ENCODE measurements around the gene ARHGDIA.

The ARHGDIA gene

DNA sequence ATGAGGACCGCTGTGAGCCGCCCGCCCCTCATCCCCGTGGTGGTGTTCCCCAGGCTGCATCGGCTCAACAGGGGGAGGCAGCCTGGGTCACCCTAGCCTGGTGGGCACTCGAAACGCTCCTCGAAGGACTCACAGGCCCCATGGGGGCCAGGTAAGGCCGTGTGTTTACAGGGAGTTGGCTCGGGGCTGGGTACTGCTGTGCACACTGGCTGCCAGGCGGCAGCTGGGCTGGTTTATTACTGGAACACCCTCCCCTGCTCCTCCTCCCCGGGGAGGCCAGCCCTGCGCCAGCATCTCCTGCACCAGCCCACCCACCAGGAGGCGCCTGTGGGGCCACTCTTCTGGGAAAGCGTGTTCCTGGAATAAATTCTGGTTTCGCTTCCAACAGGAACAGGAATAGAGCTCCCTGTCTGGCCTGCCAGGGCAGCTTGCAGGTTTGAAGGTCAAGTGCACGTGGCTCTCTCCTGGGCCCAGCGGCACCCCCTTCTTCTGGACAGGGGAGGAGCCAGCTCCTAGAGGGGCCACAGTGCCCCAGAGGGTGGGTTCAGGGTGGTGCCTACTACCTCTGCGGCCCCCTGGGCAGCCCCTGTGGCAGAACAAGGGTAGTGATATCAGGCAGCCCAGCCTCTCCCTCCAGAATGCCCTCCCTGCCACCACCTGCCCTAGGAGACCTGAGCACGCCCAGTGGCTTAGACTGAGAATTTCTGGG, 49.4 kb downstream of the ARHGDIA start:
- DNase-seq (ENCODE audit: extremely low read depth, low read depth), result no peak
- TF ChIP-seq, protein P1, sequence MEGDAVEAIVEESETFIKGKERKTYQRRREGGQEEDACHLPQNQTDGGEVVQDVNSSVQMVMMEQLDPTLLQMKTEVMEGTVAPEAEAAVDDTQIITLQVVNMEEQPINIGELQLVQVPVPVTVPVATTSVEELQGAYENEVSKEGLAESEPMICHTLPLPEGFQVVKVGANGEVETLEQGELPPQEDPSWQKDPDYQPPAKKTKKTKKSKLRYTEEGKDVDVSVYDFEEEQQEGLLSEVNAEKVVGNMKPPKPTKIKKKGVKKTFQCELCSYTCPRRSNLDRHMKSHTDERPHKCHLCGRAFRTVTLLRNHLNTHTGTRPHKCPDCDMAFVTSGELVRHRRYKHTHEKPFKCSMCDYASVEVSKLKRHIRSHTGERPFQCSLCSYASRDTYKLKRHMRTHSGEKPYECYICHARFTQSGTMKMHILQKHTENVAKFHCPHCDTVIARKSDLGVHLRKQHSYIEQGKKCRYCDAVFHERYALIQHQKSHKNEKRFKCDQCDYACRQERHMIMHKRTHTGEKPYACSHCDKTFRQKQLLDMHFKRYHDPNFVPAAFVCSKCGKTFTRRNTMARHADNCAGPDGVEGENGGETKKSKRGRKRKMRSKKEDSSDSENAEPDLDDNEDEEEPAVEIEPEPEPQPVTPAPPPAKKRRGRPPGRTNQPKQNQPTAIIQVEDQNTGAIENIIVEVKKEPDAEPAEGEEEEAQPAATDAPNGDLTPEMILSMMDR (IDR thresholded peaks at IDR 0.05; ENCODE audit: low read depth, low read length), result peak; percentile 49

DNA sequence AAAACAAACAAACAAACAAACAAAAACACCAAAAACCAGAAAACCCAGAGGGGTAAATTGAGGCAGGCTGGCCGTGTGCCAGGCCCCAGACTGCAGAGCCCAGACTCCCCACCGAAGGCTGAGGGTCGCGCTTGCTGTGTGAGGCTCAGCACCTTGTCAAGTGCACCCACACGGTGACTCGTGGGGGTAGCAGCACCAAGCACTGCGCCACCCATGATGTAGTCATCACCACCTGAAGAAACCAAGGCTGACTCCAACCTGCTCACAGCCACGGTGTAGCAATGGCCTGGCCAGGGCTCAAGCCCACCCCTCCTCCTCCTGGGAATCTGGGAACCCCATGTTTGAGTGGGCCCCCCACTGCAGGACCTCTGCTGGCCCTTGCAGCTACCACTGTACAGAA, 50.0 kb downstream of the ARHGDIA start:
- TF ChIP-seq, protein P1 (IDR thresholded peaks at IDR 0.05; ENCODE audit: low read depth, low read length), result no peak
- DNase-seq (ENCODE audit: extremely low read depth, low read depth), result no peak

DNA sequence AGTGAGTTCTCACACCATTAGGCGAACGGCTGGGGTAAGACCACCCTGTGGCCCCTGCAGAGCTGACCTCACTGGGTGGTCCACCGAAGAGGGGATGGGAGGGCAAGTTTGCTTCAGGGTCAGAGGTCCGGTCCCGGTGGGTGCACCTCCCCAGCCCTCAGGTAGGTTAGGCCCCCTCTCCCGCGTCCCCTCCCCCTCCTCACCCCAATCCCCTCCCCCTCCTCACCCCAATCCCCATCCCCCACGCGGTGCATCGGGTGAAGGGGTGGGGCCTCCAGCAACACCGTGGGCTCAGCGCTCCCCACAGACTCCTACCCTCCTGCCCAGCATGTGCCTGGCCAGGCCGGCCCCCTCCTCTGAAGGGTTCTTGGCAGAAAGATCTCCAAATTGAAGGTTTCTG, 51.4 kb downstream of the ARHGDIA start:
- TF ChIP-seq, protein P1 (IDR thresholded peaks at IDR 0.05; ENCODE audit: low read depth, low read length), result no peak
- no peak for DNase-seq (ENCODE audit: extremely low read depth, low read depth)

DNA sequence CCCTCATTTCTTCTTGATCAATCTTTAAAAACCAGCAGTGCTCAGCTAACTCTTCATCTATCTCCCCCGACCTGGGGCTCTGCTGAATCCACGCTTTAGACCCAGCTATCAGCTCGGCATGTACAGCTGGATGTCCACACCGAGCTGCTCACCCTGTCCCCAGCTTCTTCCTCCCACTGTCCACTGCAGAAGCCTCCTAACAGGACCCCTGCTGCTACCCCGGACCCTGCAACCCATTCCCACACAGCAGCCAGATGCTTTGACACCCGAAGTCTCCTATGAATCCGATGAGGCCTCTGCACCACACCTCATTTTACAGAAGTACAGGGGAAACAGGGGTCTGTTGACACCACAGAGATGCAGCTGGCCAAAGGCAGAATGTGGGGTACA, 53.4 kb downstream of the ARHGDIA start:
- TF ChIP-seq, protein P1 (IDR thresholded peaks at IDR 0.05; ENCODE audit: low read depth, low read length), result no peak
- DNase-seq (ENCODE audit: extremely low read depth, low read depth), result no peak

All from AG09319 (cell line).